ENCODE data around the gene NEDD4L. TPM values are rescaled to one million over a fixed set of nuclear protein-coding genes. Genes with fewer than 3 reads are reported as not detected.
"Not testable (repeated sequence)": the region's sequence is repeated elsewhere in the genome, so short reads cannot be mapped to it uniquely, and the experiment has no call there.

NEDD4L gene
- total RNA-seq, 1 donor from 2014 or later = 3.7 TPM

DNA sequence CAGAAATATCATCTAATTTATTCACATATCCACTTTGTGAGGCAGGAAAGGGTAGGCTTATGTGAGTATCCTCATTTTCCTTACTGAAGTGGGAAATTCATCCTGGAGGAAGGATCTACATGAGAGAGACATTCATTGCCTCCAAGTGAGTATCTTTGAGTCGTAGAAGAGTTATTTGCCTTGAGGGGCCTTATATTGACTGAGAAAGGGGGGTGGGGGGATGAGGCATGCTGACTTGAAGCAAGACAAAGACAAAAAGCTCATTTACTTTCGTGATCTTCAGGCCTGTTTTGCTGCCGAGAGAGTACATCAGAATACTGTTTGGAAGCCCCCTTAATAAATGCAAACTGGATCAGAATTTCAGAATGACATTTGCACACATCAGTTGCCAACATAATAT is 17.6 kb upstream of the NEDD4L start:
- intact Hi-C loops (cut with micrococcal nuclease) = no loop called here

DNA sequence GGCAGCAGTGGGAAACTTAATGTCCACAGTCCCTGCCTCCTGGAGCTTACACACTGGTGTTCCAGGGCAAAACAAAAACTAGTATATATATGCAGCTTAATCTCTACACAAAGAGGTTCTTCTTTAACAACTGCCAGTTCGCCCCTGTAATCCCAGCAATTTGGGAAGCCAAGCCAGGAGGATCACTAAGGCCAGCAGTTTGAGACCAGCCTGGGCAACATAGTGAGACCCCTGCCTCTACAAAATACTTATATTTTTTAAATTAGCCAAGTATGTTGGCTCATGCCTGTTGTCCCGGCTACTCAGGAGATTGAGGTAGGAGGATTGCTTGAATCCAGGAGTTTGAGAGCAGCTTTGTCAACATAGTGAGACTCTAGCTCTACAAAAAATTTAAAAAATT is 17.2 kb upstream of the NEDD4L start:
- intact Hi-C loops (cut with micrococcal nuclease) = no loop called here

DNA sequence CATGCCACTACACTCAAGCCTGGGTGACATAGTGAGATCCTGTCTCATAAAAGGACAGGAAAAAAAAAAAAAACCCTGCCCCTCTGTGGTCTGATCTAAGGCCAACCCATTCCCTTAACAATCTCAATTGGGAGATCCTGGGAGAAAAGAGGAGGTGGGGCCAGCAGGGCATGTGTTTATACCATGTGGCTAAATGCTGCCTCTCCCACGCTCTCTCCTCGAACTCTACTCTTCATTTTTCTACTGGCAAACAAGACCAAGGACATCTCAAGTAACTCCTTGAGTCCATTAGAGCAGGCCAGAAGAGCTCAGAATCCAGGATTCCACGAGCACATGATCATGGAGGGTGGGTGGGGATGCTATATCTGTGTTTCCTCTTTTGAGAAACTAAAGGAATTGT is 16.7 kb upstream of the NEDD4L start:
- intact Hi-C loops (cut with micrococcal nuclease) = no loop called here

DNA sequence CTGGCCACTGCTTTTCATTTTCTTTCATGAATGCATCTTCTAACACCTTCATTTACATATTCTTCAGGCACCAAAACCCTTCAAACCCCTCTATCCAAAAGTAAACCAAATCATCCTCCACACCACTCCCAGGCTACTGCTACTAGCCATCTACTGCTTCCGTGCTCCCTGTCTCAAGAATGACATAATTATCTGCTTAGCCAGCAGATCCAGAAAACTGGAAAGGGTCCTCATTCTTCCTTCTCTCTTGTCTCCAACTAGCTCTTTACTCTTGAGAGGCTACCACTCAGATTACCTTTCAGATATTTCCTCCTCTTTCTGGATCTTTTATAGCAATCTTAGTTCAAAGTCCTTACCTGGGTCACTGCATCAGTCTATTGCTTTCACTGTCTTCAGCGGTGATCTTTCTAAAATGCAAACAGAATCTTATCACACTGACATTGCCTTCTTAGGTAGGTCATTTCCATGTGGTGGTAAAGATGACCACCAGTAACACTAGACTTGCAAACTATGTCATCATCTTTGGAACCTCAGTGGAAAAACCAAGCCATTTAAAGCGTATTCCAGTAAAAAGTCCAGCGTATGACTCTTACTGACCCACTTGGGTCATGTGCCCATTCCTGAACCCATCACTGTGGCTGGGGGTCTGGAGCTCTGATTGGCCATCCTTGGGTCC is 15.8 kb upstream of the NEDD4L start:
- intact Hi-C loops (cut with micrococcal nuclease) = no loop called here

DNA sequence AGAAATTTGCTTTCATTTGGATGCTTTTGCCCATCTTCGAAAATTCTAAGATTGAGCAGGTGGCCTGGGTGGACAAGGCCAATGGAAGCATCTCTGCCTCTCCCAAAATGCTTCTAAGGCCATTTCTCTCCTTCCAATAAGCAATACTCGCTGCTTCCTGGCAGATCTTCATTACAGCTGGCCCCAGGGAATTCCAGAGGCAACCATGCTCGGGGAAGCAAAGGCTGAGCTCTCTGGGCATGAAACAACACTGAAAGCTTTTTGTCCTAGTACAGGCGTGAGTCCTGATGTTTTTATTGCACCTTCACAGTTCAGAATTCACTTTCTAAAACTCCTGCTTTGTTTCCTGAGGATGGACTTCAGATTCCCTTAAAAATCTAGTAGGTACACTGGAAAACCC is 11.8 kb upstream of the NEDD4L start:
- intact Hi-C loops (cut with micrococcal nuclease) = no loop called here

DNA sequence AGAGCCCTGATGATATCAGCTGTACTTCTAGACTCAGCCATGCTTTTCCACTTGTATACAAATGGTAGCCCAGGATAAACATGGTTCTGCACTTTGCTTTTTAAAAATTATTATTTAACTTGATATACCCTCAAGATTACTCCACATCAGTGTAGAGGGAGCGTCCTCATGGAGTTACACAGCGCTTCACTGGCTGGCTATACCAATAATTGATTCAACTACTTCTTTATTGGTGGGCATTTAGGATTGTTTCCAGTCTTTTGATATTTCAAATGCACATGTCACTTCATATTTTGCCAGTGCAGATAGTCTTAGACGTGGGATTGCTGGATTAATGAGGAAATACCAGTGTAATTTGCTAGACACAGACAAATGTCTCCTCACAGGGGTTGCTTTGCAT is 10.8 kb upstream of the NEDD4L start:
- intact Hi-C loops (cut with micrococcal nuclease) = no loop called here

DNA sequence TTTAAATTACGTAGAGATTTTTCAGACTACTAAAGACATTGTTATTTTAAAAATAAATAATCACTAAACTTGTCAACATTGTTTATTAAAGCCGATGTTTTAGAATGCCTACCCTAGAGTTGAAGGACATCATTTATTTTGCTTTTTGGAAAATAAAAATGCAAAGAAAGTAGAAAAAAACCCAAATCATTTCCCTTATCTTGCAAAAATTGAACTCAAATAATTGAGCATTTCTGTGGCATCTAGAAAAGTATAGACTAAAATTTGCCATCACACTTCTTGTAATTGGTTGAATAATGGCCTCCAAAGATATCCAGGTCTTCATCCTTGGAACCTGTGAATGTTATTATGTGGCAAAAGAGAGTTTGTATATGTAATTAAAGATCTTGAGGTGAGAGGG is 9.7 kb upstream of the NEDD4L start:
- intact Hi-C loops (cut with micrococcal nuclease) = no loop called here

DNA sequence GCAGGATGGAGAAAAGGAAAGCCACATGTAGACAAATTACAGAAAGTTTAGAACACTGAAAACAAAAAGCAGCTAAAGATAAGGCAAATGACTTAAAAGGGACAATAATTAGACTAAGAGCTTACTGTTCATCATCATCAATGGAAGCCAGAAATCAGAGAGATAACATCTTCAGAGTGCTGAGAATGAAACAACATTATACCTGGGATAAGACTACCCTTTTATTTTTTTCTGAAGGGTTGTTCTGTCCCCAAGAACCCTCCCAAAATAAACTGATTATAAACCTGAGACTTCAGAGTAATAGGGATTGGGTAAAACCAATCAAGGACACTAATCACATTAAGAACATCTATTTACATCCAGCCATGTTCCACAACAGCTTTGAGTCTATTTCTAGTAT is 6.9 kb upstream of the NEDD4L start:
- intact Hi-C loops (cut with micrococcal nuclease) = no loop called here

DNA sequence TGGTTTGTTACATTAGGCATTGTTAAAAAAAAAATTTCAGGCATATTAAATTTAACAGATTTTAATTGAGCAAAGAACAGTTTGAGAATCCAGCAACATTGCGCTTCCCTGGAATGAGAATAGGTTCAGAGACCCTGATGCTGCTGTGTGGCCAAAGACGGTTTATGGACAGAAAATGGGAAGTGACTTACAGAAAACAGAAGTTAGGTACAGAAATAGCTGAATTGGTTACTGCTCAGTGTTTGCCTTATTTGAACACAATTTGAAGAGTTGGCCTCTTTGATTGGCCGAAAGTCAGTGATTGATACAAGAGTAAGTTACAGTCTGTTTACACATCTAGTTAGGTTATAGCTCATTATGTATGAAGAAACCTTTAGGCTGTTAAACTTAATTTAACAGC is 6.0 kb upstream of the NEDD4L start:
- intact Hi-C loops (cut with micrococcal nuclease) = no loop called here

DNA sequence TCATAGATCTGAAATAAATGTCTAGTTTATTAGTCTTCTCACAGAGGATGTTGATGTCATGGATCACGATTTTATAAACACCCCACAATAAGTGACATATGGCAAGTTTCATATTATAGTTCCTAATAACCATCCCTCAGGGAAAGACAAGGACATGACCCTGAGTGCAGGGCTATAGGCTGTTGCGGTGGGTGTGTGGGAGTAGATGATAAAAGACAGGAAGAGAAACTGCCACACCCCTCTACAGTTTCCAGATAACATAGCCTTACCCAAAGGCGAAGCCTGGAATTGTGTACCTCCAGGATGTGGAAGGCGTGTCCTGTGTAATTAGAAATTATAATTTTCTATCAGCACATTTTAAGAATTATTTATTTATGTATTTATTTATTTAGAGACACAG is 2.4 kb upstream of the NEDD4L start:
- intact Hi-C loops (cut with micrococcal nuclease) = loop anchor here (5.0 kb wide), 3 partner anchors 159 to 721 kb away; no protein-coding TSS in a partner anchor

DNA sequence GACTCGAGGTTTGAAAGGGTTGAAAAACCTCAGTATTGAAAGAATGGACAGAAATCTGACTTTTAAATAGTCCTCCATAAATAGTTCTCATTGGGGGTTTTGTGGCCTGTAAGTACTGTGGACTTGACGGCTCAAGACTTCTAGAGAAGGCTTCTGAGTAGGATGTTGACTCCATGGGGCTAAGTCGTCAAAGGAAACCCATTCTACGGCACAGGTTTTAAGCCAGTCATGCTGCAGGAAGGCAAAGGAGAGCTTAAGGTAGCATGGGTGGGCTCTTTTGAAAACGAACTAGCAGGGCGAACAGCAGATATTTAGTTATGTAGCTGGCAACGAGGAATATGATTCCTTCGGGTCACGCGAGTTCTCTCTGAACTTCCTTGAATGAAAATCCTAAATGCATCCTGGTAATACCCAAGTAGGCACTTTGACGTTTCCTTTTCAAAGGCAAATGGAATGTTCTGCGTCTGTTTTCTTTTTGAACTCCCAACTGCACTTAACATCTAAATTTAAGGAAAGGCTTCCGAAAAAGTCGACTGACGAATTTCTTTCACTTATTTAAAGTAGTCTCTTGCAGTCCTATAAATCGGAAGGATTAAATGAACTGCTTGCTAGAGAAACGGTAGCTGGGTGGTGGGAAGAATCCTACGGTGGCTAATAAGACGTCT is 1.1 kb upstream of the NEDD4L start:
- intact Hi-C loops (cut with micrococcal nuclease) = loop anchor here (1.0 to 5.0 kb wide), 6 partner anchors 79 to 719 kb away; no protein-coding TSS in a partner anchor

DNA sequence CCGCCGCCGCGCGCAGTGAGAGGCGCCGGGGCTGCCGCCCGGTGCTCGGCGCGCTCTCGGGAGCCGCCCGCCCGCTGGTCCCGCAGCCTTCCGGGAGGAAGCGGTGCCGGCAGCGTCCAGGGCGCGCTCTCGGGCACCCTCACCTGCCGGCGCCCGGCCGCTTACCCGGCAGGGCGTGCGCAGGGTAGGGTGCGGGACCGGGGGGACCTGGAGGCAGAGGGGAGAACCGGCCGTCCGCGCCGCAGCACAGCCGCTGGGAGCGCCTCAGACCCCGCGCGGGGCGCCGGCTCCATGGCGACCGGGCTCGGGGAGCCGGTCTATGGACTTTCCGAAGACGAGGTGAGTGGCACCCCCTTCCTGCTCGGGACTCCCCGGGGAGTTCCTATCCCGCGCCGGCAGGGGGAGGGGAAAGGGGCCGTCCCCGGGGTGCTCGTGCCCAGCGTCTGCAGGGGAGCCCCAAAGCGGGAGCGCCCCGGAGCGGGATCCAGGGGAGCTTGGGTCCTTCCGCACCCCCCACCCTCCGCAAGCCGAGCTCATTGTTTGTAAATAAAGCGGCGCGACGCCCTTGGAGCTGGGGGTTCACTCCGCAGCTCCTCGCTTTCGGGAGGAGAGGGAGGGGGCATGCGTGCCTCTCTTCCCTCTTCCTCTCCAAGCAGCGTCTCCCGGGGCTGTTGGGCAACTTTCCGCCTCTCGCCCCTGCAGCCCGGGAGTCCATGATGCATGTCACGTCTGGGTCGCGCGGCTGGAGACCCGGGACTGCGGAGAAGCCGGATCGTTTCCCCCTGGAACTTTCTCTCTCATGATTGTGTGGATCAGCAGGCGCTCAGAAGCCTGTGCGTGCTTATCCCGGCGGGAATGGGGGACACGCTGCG is 580 bp downstream of the NEDD4L start:
- intact Hi-C loops (cut with micrococcal nuclease) = loop anchor here (5.0 kb wide), 4 partner anchors 162 to 718 kb away; no protein-coding TSS in a partner anchor

DNA sequence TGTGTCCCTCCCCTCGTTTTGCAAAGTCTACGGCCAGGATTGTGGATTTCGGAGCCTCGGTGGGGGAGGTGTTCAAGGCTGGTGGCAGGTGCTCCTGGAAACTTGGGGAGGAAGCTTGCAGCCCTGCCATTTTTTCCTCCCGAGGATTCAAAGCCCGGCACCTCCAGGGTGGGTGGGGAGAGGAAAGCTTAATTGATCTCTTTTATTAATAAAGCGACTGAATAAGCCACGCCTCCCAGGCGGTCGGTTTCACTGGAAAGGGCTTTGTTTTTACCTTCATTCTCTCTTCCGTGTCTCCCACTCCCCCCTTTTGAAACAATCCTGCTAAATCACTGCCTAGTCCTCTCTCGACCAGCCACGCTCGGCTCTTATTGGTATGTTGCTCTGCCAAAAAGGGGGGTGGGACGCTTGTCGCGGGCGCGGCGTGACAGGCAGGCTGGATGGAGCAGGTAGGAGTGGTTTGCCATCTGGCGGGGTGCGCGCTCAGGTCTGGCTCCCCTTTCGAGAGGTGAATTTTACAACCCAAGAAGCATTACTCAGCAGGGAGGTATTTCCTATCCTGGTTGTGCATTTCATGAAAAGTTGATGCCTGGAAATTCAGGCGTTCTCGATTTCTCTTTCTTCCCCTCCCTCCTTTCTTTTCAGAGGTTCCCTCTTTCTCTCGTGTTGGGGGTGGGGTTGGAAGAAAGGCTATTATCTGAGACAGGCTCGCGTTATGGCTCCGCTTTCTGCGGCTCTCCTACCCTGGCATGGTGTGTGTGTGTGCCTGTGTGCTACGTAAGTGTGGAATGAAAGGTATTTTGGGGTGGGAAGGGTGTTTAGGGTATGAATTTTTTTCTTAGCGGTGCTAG is 1.4 kb downstream of the NEDD4L start:
- intact Hi-C loops (cut with micrococcal nuclease) = loop anchor here (5.0 kb wide), 1 partner anchor 277 kb away; no protein-coding TSS in a partner anchor

DNA sequence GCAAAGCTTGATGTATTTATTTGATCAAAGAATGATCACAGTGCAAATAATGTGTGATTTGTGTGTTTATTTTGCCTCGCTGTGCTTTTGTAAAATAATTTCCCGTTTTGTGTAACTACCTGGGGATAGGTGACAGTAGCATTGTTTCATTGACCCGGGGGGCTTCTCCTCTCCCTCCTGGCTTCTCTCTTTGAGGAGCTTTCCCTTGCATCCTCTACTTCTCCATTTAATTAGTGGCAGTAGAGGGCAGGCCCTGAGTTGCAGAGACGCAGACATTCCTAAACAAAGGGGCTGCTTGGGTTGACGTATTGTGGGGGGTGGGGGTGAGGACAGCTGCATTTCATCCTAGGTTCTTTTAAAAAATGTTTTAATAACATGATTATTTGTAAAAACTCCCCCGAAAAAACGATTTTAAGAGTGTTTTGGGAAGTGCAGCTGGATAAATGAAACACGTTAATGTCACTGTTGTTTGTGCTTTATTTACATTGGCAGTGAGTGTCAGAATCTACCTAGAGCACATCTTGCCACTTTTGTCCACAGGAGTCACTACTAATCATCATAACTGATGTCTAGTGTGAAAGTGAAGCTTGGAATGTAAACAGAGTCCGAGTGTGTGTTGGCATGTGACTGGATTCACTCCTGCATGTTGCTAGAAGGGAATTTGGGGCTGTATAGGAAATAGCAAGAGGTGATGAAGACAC is 2.2 kb downstream of the NEDD4L start:
- intact Hi-C loops (cut with micrococcal nuclease) = loop anchor here (5.0 kb wide), 1 partner anchor 276 kb away; no protein-coding TSS in a partner anchor

DNA sequence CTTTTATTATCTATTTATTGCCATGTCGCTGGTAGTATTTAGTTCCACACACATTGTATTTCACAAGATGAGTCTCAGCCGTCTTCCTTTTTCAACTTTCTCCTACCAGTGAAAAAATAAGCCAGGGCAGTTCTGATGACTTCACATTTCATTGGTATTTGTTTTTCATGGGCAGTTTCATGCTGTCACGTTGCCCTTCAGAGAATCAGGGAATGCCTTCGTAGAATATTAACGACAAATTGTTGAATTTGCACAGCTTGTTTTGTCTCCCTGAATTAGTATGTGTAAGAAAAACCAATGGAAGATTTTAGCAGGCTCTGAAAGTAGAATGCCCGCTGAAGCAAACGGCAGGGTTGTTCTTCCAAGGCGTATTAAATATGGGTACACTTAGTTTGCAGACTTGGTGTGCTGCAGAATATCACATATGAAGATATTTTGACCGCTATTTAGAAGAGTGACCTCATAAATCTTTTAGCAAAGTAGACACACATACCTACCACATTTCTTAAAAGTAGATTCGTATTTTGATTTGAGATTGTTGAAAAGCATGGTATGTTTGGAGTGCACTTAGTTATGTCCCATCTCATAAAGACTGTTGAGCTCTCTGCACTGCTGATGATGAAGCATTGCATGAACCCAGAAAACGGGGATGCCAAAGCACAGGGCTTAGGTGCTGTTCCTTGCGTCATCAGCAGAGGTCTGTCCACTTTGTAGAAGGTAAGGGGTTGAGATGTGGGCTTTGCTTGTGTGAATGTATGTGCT is 2.9 kb downstream of the NEDD4L start:
- intact Hi-C loops (cut with micrococcal nuclease) = loop anchor here (5.0 kb wide), 1 partner anchor 275 kb away; no protein-coding TSS in a partner anchor

DNA sequence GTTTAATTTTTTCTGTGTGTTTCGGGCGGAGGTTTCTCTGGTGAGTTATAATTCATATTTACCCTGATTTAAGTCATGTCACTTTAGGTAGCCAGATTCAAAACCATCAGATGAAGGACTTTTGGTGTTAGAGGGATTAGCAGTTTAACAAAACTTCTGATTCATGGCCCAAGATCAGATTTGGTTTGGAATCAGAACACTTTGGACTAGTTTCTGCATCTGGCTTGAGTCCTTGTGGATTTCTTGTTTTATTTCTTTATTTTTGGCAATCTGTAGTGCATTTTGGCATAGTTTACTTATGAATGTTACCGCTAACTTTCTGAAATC is 3.5 kb downstream of the NEDD4L start:
- intact Hi-C loops (cut with micrococcal nuclease) = loop anchor here (5.0 kb wide), 1 partner anchor 275 kb away; no protein-coding TSS in a partner anchor

DNA sequence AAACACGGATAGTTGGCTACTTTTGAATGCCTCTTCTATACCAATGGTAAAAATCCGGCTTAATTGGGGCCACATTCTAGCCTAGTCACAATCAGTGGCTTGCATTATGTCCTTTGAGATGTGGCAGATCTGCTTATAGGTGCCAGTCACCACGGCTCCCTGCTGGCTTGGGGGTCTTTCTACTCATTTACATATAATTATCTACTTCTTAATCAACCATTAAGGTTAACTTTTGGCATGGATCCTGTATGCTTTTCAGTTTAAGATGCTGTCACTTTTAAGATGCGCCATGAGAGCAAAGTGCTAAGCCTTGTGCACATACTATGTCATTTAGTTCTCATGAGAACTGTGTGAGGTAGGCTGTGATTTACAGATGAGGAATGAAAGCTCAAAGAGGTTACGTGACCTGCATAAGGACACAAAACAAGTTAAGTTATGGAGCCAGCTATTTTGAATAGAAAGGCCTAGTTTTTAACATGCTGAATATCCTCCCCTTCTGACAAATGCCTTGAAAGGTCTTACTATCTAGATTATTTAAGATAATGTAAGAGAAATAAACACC is 4.1 kb downstream of the NEDD4L start:
- intact Hi-C loops (cut with micrococcal nuclease) = loop anchor here (5.0 kb wide), 1 partner anchor 274 kb away; no protein-coding TSS in a partner anchor

DNA sequence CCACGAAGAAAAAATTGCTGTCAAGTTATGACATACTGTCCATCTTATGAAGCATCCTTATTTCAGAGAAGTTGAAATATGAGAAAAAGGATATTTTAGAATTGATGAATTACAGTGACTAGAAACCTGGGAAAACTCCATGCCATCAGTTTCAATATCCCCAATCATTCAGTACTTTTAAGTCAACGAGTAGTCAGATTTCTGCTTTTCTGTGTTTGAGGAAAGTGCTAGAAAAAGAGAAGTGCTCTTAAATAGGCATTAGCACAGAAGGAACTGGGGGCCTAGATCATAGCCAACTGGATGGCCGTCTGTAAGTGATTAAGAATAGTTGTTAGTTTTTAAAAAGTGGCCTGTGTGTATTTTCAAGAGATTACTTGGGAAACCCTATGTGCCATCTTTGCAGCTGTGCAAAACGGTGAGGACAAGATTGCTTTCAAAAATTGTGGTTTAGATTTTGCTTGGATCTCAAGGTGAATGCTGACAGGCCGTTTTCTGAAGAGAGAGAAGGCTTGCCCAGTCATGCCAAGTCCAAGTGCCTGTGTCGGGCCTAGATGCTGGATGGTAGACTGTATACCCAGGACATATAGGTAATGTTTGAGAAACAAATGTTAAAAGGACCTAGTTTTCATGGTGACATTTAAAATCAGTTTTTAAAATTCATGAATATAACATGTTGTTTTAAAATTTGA is 5.1 kb downstream of the NEDD4L start:
- intact Hi-C loops (cut with micrococcal nuclease) = loop anchor here (5.0 kb wide), 1 partner anchor 273 kb away; no protein-coding TSS in a partner anchor

DNA sequence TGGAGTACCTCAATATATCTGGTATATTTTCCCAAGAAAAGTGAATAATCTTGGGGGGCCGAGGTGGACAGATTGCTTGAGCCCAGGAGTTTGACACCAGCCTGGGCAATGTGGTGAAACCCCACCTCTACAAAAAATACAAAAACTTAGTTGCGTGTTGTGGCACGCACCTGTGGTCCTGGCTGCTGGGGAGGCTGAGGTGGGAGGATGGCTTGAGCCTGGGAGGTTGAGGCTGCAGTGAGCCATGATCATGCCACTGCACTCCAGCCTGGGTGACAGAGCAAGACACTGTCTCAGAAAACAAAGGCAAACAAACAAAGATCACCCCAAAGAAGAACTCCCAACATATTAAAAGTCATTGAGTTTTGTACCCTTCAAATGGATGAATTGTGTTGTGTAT is 6.9 kb downstream of the NEDD4L start:
- intact Hi-C loops (cut with micrococcal nuclease) = not testable (repeated sequence)

Measured in T-helper 2 cell treated with Interferon-gamma antibody and Interleukin-4, amounts not matched to agents 100 ng/mL and 5 ng/mL, for 36 hours (primary cell).